Kidney epithelial cell (primary cell): Measurements from ENCODE around the gene WDR20. TPM values are rescaled to one million over a fixed set of nuclear protein-coding genes. Genes with fewer than 3 reads are reported as not detected.
A peak's percentile ranks its signal among the peaks of the same experiment; 100 is the strongest.
"Not testable (repeated sequence)": the region's sequence is repeated elsewhere in the genome, so short reads cannot be mapped to it uniquely, and the experiment has no call there.

Experiments
- DNase-seq: peaks from one replicate; pipeline ENCODE4 v3.0.0-alpha.2; 2010; ENCODE audit warnings: low read depth
- H3K27me3 ChIP-seq: 2 replicates; pipeline ENCODE4 v1.6.0; 2011; ENCODE audit warnings: low read length; ENCODE audit not compliant: control insufficient read depth, insufficient read depth
- H3K36me3 ChIP-seq: 2 replicates; pipeline ENCODE4 v1.5.1; 2011; ENCODE audit warnings: low read length; ENCODE audit not compliant: control insufficient read depth, insufficient read depth
- H3K4me3 ChIP-seq: 2 replicates; pipeline ENCODE4 v1.5.1; 2011; ENCODE audit warnings: low read depth, mild to moderate bottlenecking, control low read depth, low read length
- CTCF ChIP-seq: IDR thresholded peaks from 2 replicates; pipeline ENCODE4 v1.5.1; 2011; ENCODE audit warnings: mild to moderate bottlenecking, moderate library complexity, low read length, control low read depth, inconsistent platforms; ENCODE audit not compliant: insufficient read depth, poor library complexity, severe bottlenecking
- total RNA-seq: library from RNA; depleted of rRNA; stranded (reverse); fragments of >200 nt; gene quantifications from 2 replicates; pipeline ENCODE4 v1.2.3, GENCODE V29; 2015

The WDR20 gene
- total RNA-seq, 1 donor from 2014 or later = 14.0 TPM

- H3K27me3 ChIP-seq = no peaks in the 10 kb centered on the region
- H3K36me3 ChIP-seq = no peaks in the 10 kb centered on the region
- no peak overlapping the region for H3K4me3 ChIP-seq
- no peak for TF ChIP-seq CTCF
- DNase-seq = no peak
Measured at GRCh38 chr14:102095871-102096568, 43.7 kb upstream of the WDR20 start.

- Histone ChIP-seq H3K4me3 (no peak overlapping the region), H3K36me3 (no peaks in the 10 kb centered on the region), H3K27me3 (no peaks in the 10 kb centered on the region)
- TF ChIP-seq CTCF = peak; percentile 77
- no peak for DNase-seq
Measured at GRCh38 chr14:102096569-102097188, 43.0 kb upstream of the WDR20 start.

GRCh38 chr14:102097441-102098135 lies 42.1 kb upstream of the WDR20 start:
- no peak for DNase-seq
- no peak for TF ChIP-seq CTCF
- H3K36me3 ChIP-seq = no peaks in the 10 kb centered on the region
- no peaks in the 10 kb centered on the region for H3K27me3 ChIP-seq
- H3K4me3 ChIP-seq = no peak overlapping the region

- Histone ChIP-seq H3K4me3 (no peak overlapping the region), H3K27me3 (no peaks in the 10 kb centered on the region), H3K36me3 (no peaks in the 10 kb centered on the region)
- no peak for TF ChIP-seq CTCF
- no peak for DNase-seq
Measured at GRCh38 chr14:102103062-102103695, 36.5 kb upstream of the WDR20 start.

GRCh38 chr14:102105369-102105768 lies 34.3 kb upstream of the WDR20 start:
- H3K4me3 ChIP-seq = no peak overlapping the region
- H3K27me3 ChIP-seq = no peaks in the 10 kb centered on the region
- no peak for DNase-seq
- H3K36me3 ChIP-seq = no peaks in the 10 kb centered on the region
- no peak for TF ChIP-seq CTCF

GRCh38 chr14:102109332-102109731 lies 30.4 kb upstream of the WDR20 start:
- DNase-seq, H3K27me3 ChIP-seq, H3K36me3 ChIP-seq, H3K4me3 ChIP-seq: not testable (repeated sequence)
